OCI-LY1 (cell line): ENCODE measurements around the gene HPCAL1.

Experiments used
- H2AFZ ChIP-seq: fragments of 200-600 bp; sonication (generic), shearing (Covaris generic); 2 replicates; pipeline ENCODE4 v1.6.0; 2014; ENCODE audit warnings: antibody characterized with exemption, mild to moderate bottlenecking, low read length
- H3F3A ChIP-seq: fragments of 200-600 bp; sonication (generic), shearing (Covaris generic); 2 replicates; pipeline ENCODE4 v1.6.0; 2014; ENCODE audit warnings: mild to moderate bottlenecking, antibody characterized with exemption, low read length, moderate library complexity; ENCODE audit not compliant: insufficient read depth
- H3K27ac ChIP-seq: fragments of 200-600 bp; sonication (generic); 2 replicates; pipeline ENCODE4 v1.5.1; 2014; ENCODE audit warnings: low read length, mixed run types, mild to moderate bottlenecking, low read depth; ENCODE audit not compliant: poor library complexity, severe bottlenecking
- H3K27me3 ChIP-seq: fragments of 200-600 bp; sonication (generic); 2 replicates; pipeline ENCODE4 v1.6.0; 2014; ENCODE audit warnings: antibody characterized with exemption, mild to moderate bottlenecking, low read length, moderate library complexity; ENCODE audit not compliant: insufficient read depth
- H3K36me3 ChIP-seq: fragments of 200-600 bp; sonication (generic); 2 replicates; pipeline ENCODE4 v1.6.1; 2014; ENCODE audit warnings: mild to moderate bottlenecking, antibody characterized with exemption, low read length, moderate library complexity, mixed read lengths; ENCODE audit not compliant: insufficient read depth
- H3K4me1 ChIP-seq: fragments of 200-600 bp; sonication (generic); 2 replicates; pipeline ENCODE4 v1.5.1; 2014; ENCODE audit warnings: mild to moderate bottlenecking, low read length, moderate library complexity; ENCODE audit not compliant: insufficient read depth, severe bottlenecking
- H3K4me2 ChIP-seq: fragments of 200-600 bp; sonication (generic), shearing (Covaris generic); 2 replicates; pipeline ENCODE4 v1.6.1; 2014; ENCODE audit warnings: low read length
- H3K4me3 ChIP-seq: fragments of 200-600 bp; sonication (generic); 2 replicates; pipeline ENCODE4 v1.5.1; 2014; ENCODE audit warnings: low read length, low read depth, mild to moderate bottlenecking, mixed read lengths; ENCODE audit not compliant: poor library complexity, severe bottlenecking
- H3K79me2 ChIP-seq: fragments of 200-600 bp; shearing (Covaris generic); 2 replicates; pipeline ENCODE4 v1.6.1; 2016; ENCODE audit warnings: mixed run types, low read length, mixed read lengths; ENCODE audit not compliant: insufficient read depth
- H3K9ac ChIP-seq: fragments of 200-600 bp; sonication (generic), shearing (Covaris generic); 2 replicates; pipeline ENCODE4 v1.6.1; 2014; ENCODE audit warnings: mild to moderate bottlenecking, low read length, mixed read lengths
- H3K9me2 ChIP-seq: fragments of 200-600 bp; sonication (generic), shearing (Covaris generic); 2 replicates; pipeline ENCODE4 v1.6.1; 2014; ENCODE audit warnings: low read depth, mild to moderate bottlenecking, low read length, mixed read lengths
- H3K9me3 ChIP-seq: fragments of 200-600 bp; shearing (Covaris generic); 2 replicates; pipeline ENCODE4 v1.6.1; 2014; ENCODE audit warnings: low read length, mixed read lengths
- H4K20me1 ChIP-seq: fragments of 200-600 bp; sonication (generic), shearing (Covaris generic); 2 replicates; pipeline ENCODE4 v1.6.0; 2016; ENCODE audit warnings: mild to moderate bottlenecking, low read length; ENCODE audit not compliant: insufficient read depth
- CTCF ChIP-seq: fragments of 200-600 bp; sonication (generic), shearing (Covaris generic); IDR thresholded peaks from 2 replicates; pipeline ENCODE4 v1.5.1; 2017; ENCODE audit warnings: mild to moderate bottlenecking, antibody characterized with exemption, low read length, moderate library complexity, mixed read lengths
- EZH2 ChIP-seq: fragments of 200-600 bp; sonication (generic), shearing (Covaris generic); IDR thresholded peaks from 2 replicates; pipeline ENCODE4 v1.8.0; 2017; ENCODE audit warnings: borderline replicate concordance, mixed run types, mild to moderate bottlenecking, antibody characterized with exemption, low read length, moderate library complexity, mixed read lengths

The HPCAL1 gene

GRCh38 chr2:10271509-10271908 lies 31.2 kb upstream of the HPCAL1 start:
- no peaks in the 10 kb centered on the region for H4K20me1 ChIP-seq
- no peak overlapping the region for H3K4me3 ChIP-seq
- H3F3A ChIP-seq: no peaks in the 10 kb centered on the region
- 0 out of 2 replicates have a peak, but pooled peaks cover 7% of the 10 kb centered on the region for H3K27me3 ChIP-seq
- no peak overlapping the region for H3K9ac ChIP-seq
- no peak overlapping the region for H3K4me2 ChIP-seq
- no peaks in the 10 kb centered on the region for H3K79me2 ChIP-seq
- no peak overlapping the region for H2AFZ ChIP-seq
- no peaks in the 10 kb centered on the region for H3K36me3 ChIP-seq
- H3K9me2 ChIP-seq: no peaks in the 10 kb centered on the region
- TF ChIP-seq CTCF: no peak
- TF ChIP-seq EZH2: no peak
- no peak overlapping the region for H3K27ac ChIP-seq
- H3K4me1 ChIP-seq: no peaks in the 10 kb centered on the region
- no peaks in the 10 kb centered on the region for H3K9me3 ChIP-seq

DNA sequence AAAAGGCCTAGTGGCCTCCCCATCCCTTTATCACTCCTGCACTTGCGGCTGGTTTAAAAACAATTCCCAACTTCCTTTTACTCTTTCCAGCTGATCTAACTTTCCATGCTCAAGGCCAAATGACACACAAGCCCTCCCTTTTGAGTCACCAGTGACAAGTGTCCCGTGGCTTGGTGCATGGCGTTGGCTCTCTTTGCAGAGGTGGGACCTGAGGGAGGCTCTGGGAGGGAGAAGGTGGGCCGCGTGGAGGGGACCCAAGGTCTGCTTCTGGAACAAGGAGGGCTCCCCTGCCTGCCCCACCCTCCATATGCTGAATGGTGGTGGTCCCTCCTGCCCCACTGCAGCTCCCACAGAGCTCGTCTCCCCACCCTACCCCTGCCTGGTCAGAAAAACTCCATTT lies 30.8 kb upstream of the HPCAL1 start:
- Histone ChIP-seq H3K27me3 (0 out of 2 replicates have a peak, but pooled peaks cover 7% of the 10 kb centered on the region), H3K4me3 (no peak overlapping the region), H3K9me3 (no peaks in the 10 kb centered on the region), H3K4me2 (no peak overlapping the region), H2AFZ (no peak overlapping the region), H3K9ac (no peak overlapping the region), H3F3A (no peaks in the 10 kb centered on the region), H4K20me1 (no peaks in the 10 kb centered on the region), H3K4me1 (no peaks in the 10 kb centered on the region), H3K79me2 (no peaks in the 10 kb centered on the region), H3K36me3 (no peaks in the 10 kb centered on the region), H3K27ac (no peak overlapping the region), H3K9me2 (no peaks in the 10 kb centered on the region)
- TF ChIP-seq EZH2: no peak
- no peak for TF ChIP-seq CTCF

DNA sequence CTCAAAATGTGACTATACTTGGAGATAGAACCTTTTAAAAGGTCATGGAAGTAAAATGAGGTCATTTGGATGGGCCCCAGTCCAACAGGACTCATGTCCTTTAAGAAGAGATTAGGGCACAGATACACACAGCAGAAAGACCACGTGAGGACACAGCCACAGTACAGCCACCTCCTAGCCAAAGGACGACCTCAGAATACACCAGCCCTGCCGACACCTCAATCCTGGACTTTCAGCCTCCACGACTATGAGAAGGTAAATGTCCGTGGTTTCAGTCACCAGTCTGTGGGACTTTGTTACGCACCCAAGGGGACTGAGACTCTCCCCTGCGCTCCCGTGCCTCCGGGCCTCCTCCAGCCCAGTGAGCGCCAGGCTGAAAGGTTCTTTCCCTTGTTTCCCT lies 30.2 kb upstream of the HPCAL1 start:
- H3F3A ChIP-seq: no peaks in the 10 kb centered on the region
- H3K27ac ChIP-seq: no peak overlapping the region
- H4K20me1 ChIP-seq: no peaks in the 10 kb centered on the region
- H3K4me1 ChIP-seq: no peaks in the 10 kb centered on the region
- H3K9ac ChIP-seq: no peak overlapping the region
- H2AFZ ChIP-seq: no peak overlapping the region
- H3K9me2 ChIP-seq: no peaks in the 10 kb centered on the region
- H3K4me3 ChIP-seq: no peak overlapping the region
- no peaks in the 10 kb centered on the region for H3K9me3 ChIP-seq
- H3K27me3 ChIP-seq: 0 out of 2 replicates have a peak, but pooled peaks cover 7% of the 10 kb centered on the region
- TF ChIP-seq CTCF (no peak), EZH2 (no peak)
- H3K79me2 ChIP-seq: no peaks in the 10 kb centered on the region
- H3K4me2 ChIP-seq: no peak overlapping the region
- H3K36me3 ChIP-seq: no peaks in the 10 kb centered on the region
